ENCODE measurements around the gene GET4. TPM values are rescaled to one million over a fixed set of nuclear protein-coding genes. Genes with fewer than 3 reads are reported as not detected.

Gene GET4
- total and polyA plus RNA-seq, 2 of the 13 experiments (the other 11 are each of a cell fraction or from before 2014, with no cell fraction given) = 28.2 to 35.2 TPM

DNA sequence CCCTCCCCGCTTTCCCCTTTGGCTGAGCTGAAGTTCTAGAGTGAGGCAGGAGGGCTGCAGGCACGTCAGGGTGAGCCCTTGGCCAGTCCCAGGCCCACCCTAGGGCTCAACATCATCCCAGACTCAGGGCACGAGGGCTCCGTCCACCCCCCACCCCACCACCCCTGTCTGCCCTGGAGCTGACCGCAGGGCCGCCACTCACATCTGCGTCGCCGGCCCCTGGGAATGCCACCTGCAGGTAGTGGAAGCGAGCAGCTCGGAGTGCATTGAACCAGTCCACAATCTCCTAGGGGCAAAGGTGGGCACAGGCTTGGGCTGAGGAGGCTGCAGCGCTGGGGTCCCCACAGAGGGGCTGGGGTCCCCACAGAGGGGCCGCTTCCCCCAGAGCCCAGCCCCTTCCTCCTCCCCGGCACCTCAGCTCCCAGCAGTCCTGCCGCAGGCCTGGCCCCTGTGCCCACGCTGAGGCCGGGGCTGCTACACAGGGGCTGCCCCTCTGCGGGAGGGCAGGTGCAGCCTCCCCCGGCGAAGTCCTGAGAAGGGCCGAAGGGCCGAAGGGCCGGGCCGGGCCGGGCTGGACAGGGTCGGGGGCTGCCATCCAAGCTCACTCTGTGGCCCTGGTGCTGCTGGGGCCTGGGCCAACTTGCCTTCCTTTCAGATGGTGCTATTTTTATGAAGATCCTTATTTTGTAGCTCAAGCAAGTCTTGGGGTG is 24.1 kb downstream of the GET4 start:
- BruUV-seq (replicated peaks) = no TSS peak
- POLR2A ChIA-PET = interaction anchor here (1.2 to 2.6 kb wide), 7 partner anchors 21 to 77 kb away, joined by 4 to 28 read pairs (median 14); partner anchors contain the start of gene COX19
- 80% methylated on average over 3 of the region's 26 CpGs for WGBS (ENCODE audit: low lambda C conversion rate)

More for the DNA sequence above, 24.1 kb downstream of the GET4 start:
- no peaks in the 10 kb centered on the region for H4K20me1 ChIP-seq (ENCODE audit: insufficient read depth, low read length)
- TF ChIP-seq ZNF605 (CRISPR knock-in tag; IDR thresholded peaks at IDR 0.05) (0 out of 2 replicates have a peak, but pooled peaks have one; percentile 22), ZNF18 (CRISPR knock-in tag; IDR thresholded peaks at IDR 0.05; ENCODE audit: insufficient replicate concordance) (no peak), HNRNPK (IDR thresholded peaks at IDR 0.05; ENCODE audit: low read depth, low read length, poor library complexity, severe bottlenecking) (peak; percentile 4), AGO2 (optimal IDR thresholded peaks at IDR 0.05; ENCODE audit: low read depth, low read length) (peak; percentile 16)
- DNase-seq (ENCODE audit: low spot score) (no peak), FAIRE-seq (no peak), ATAC-seq (peak; percentile 2)
- H3K4me3 ChIP-seq (replicated peaks in 1 of 3; ENCODE audit: insufficient read depth in 1 of 3, low read depth in 2 of 3, low read length in 3 of 3) = no peak overlapping the region
- intact Hi-C loops (cut with micrococcal nuclease; ENCODE audit: unreplicated experiment) (loop anchor here (10.0 kb wide), 1 partner anchor 54 kb away; the partner anchor contains the start of gene ADAP1), in situ Hi-C loops (cut with HindIII; ENCODE audit: extremely low pct_ligation_motif_present, low pct_unique_long_range_greater_than_20kb) (no loop called here)
- H3K4me1 ChIP-seq (ENCODE audit: insufficient read depth, low read length) = peaks cover 16% of the 10 kb centered on the region
- H3K9me3 ChIP-seq (ENCODE audit: low read length) = no peaks in the 10 kb centered on the region
- H3K9ac ChIP-seq (ENCODE audit: insufficient read depth, low read depth, low read length) = 0 out of 2 replicates have a peak overlapping the region, but pooled peaks have one; percentile 8
- no peaks in the 10 kb centered on the region for H3K79me2 ChIP-seq (ENCODE audit: insufficient read depth, low read length)
- peak overlapping the region; percentile 70 for H3K27ac ChIP-seq (ENCODE audit: extremely low read length, insufficient read depth, low read length)
- peaks cover 6 to 16% of the 10 kb centered on the region in 2 experiments; a peak in 4 of 5 replicates for H3K36me3 ChIP-seq (replicated peaks in 1 of 2; ENCODE audit: control insufficient read depth in 1 of 2, insufficient read depth in 2 of 2, low read length in 2 of 2)
- CTCF ChIA-PET (ENCODE audit: low intra/inter-chr PET ratio, low total read pairs) = no interaction called here
- 0 out of 2 replicates have a peak overlapping the region, but pooled peaks have one; percentile 63 for H3K4me2 ChIP-seq (ENCODE audit: low read depth, low read length)
- H3K27me3 ChIP-seq (ENCODE audit: control insufficient read depth in 1 of 2, insufficient read depth in 2 of 2, low read length in 2 of 2) = no peaks in the 10 kb centered on the region
- H2AFZ ChIP-seq (ENCODE audit: low read length) = no peak overlapping the region

All from HepG2 (cell line).